Endodermal cell (in vitro differentiated cells): ENCODE data around the gene DLGAP1. TPM values are rescaled to one million over a fixed set of nuclear protein-coding genes. Genes with fewer than 3 reads are reported as not detected.

ENCODE experiments used
- DNase-seq: peaks from one replicate; pipeline ENCODE4 v3.0.0-alpha.2; 2017
- H3K27ac ChIP-seq: 2 replicates; pipeline ENCODE4 v1.5.1; 2013; ENCODE audit warnings: mild to moderate bottlenecking, low read depth, low read length, moderate library complexity
- H3K27me3 ChIP-seq: 2 replicates; pipeline ENCODE4 v1.6.1; 2013; ENCODE audit warnings: mild to moderate bottlenecking, low read length, moderate library complexity; ENCODE audit not compliant: insufficient read depth, control insufficient read depth, poor library complexity, severe bottlenecking
- H3K36me3 ChIP-seq: 2 replicates; pipeline ENCODE4 v1.7.0; 2013; ENCODE audit warnings: mild to moderate bottlenecking, low read length, moderate library complexity; ENCODE audit not compliant: control insufficient read depth, insufficient read depth
- H3K4me1 ChIP-seq: one replicate; pipeline ENCODE4 v1.7.0; 2013; ENCODE audit warnings: low read length; ENCODE audit not compliant: control insufficient read depth, insufficient read depth
- H3K4me3 ChIP-seq: 2 replicates; pipeline ENCODE4 v1.5.1; 2013; ENCODE audit warnings: mild to moderate bottlenecking, low read length, moderate library complexity
- H3K9ac ChIP-seq: 2 replicates; pipeline ENCODE4 v1.6.1; 2013; ENCODE audit warnings: mild to moderate bottlenecking, low read length, moderate library complexity; ENCODE audit not compliant: poor library complexity, severe bottlenecking; ENCODE audit errors: extremely low read depth
- H3K9me3 ChIP-seq: 2 replicates; pipeline ENCODE4 v1.6.1; 2013; ENCODE audit warnings: mild to moderate bottlenecking, low read length, moderate library complexity; ENCODE audit not compliant: control insufficient read depth
- H3K27ac Mint-ChIP-seq: 2 replicates; pipeline ENCODE4 v1.8.0; 2020; ENCODE audit warnings: mixed read lengths
- H3K27me3 Mint-ChIP-seq: 2 replicates; pipeline ENCODE4 v1.8.0; 2021; ENCODE audit warnings: mild to moderate bottlenecking, mixed read lengths; ENCODE audit not compliant: insufficient read depth
- H3K36me3 Mint-ChIP-seq: 2 replicates; pipeline ENCODE4 v1.8.0; 2020; ENCODE audit warnings: low read depth, mixed read lengths
- H3K4me1 Mint-ChIP-seq: 2 replicates; pipeline ENCODE4 v1.8.0; 2020; ENCODE audit warnings: mixed read lengths
- H3K4me3 Mint-ChIP-seq: 2 replicates; pipeline ENCODE4 v1.8.0; 2020; ENCODE audit warnings: mild to moderate bottlenecking, moderate library complexity, mixed read lengths
- H3K9me3 Mint-ChIP-seq: 2 replicates; pipeline ENCODE4 v1.8.0; 2020; ENCODE audit warnings: mild to moderate bottlenecking, mixed read lengths
- CTCF ChIP-seq: fragments of 200-600 bp; sonication (generic); conservative IDR thresholded peaks from 2 replicates; pipeline ENCODE4 v1.5.0; 2021; ENCODE audit warnings: antibody characterized with exemption, mild to moderate bottlenecking
- WGBS, 2 experiments: methylation state at CpG; one replicate each; pipeline versions ENCODE4 v1.1.5 to v1.1.7; 2013; ENCODE audit warnings: missing lambda C conversion rate in 2 of 2, mixed read lengths in 1 of 2; ENCODE audit not compliant: insufficient coverage in 1 of 2, insufficient read length in 1 of 2; 5-methylcytosine and 5-hydroxymethylcytosine counted together
- total RNA-seq, 2 donors: library from RNA; stranded (reverse); fragmentation: NEBNext Ultra II Directional in 1 of 2; extraction: Animal tissue kit (Norgen Biotek cat#: 25700) in 1 of 2; gene quantifications; 2 replicates in 1 of 2; 3 replicates in 1 of 2; pipeline ENCODE4 v1.2.1, GENCODE V29; 2021

DLGAP1 gene
- total RNA-seq, 2 donors from 2014 or later, result 11.5 to 21.5 TPM

GRCh38 chr18:3903337-3903736 lies 551.8 kb downstream of the DLGAP1 start:
- no peak overlapping the region for H3K9ac ChIP-seq
- Mint-ChIP-seq H3K9me3 (no peaks in the 10 kb centered on the region), H3K27ac (no peak overlapping the region), H3K27me3 (no peaks in the 10 kb centered on the region), H3K4me1 (peaks cover 9% of the 10 kb centered on the region), H3K4me3 (no peak overlapping the region), H3K36me3 (no peaks in the 10 kb centered on the region)
- H3K4me1 ChIP-seq, result no peaks in the 10 kb centered on the region
- no peak for TF ChIP-seq CTCF
- H3K27me3 ChIP-seq, result no peaks in the 10 kb centered on the region
- no peak overlapping the region for H3K27ac ChIP-seq
- H3K9me3 ChIP-seq, result no peaks in the 10 kb centered on the region
- H3K36me3 ChIP-seq, result no peaks in the 10 kb centered on the region
- no peak for DNase-seq
- H3K4me3 ChIP-seq, result no peak overlapping the region
- WGBS, 2 experiments, result 90% methylated on average over 2 of the region's 2 CpGs; no CpG with 5 or more reads in 1 of the 2 experiments

DNA sequence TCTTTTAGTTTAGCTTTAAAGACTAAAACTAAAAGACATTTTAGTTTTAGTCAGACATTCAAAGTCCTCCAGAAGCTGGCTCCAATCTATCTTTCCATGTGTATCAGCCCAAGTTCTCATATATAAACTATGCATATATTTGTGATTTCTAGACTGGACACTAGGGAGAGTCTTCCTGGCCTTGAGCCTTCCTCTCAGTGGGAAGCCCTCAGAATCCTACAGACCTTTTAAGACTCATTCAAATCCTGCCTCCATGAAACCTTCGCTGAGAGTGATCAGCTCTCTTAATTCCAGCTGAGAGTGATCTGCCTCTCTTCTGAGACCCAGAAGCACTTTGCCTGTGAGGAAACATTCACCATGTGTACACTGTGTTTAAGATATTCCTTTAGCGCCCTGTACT lies 552.4 kb downstream of the DLGAP1 start:
- Histone ChIP-seq H3K9ac (no peak overlapping the region), H3K27me3 (no peaks in the 10 kb centered on the region), H3K4me3 (no peak overlapping the region), H3K36me3 (no peaks in the 10 kb centered on the region), H3K9me3 (no peaks in the 10 kb centered on the region), H3K4me1 (no peaks in the 10 kb centered on the region), H3K27ac (no peak overlapping the region)
- 79 to 95% methylated on average over 2 of the region's 2 CpGs for WGBS, 2 experiments
- DNase-seq, result no peak
- no peak overlapping the region for H3K27ac Mint-ChIP-seq
- H3K4me3 Mint-ChIP-seq, result no peak overlapping the region
- no peak for TF ChIP-seq CTCF
- H3K4me1 Mint-ChIP-seq, result peaks cover 9% of the 10 kb centered on the region
- H3K27me3 Mint-ChIP-seq, result no peaks in the 10 kb centered on the region
- no peaks in the 10 kb centered on the region for H3K9me3 Mint-ChIP-seq
- no peaks in the 10 kb centered on the region for H3K36me3 Mint-ChIP-seq

DNA sequence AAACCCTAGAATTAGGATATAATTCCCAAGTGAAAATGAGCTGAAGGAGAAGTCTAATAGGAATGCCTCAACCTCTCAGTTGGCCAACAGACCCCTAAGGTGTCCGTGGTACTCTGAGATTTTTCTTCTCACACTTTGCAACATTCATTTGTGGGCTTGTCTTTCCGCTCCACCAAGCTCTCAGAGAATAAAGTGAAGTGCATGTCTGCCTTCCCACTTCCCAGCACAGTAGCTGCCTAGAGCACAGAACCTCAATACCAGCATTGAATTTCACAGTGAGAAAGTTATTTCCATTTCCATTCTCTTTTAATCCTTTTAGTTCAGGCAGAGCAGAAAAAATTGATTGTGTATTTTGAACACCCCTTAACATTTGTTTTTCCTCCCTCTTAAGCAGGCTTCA lies 553.3 kb downstream of the DLGAP1 start:
- DNase-seq, result no peak
- Mint-ChIP-seq H3K9me3 (no peaks in the 10 kb centered on the region), H3K27me3 (no peaks in the 10 kb centered on the region), H3K4me3 (no peak overlapping the region), H3K4me1 (peaks cover 9% of the 10 kb centered on the region), H3K36me3 (no peaks in the 10 kb centered on the region), H3K27ac (no peak overlapping the region)
- no peak overlapping the region for H3K27ac ChIP-seq
- H3K4me3 ChIP-seq, result no peak overlapping the region
- TF ChIP-seq CTCF, result no peak
- no peaks in the 10 kb centered on the region for H3K36me3 ChIP-seq
- 91 to 100% methylated on average over 2 of the region's 2 CpGs for WGBS, 2 experiments
- H3K9me3 ChIP-seq, result no peaks in the 10 kb centered on the region
- H3K27me3 ChIP-seq, result no peaks in the 10 kb centered on the region
- no peak overlapping the region for H3K9ac ChIP-seq
- H3K4me1 ChIP-seq, result no peaks in the 10 kb centered on the region
